Germinal center (tissue), 1 donor: ENCODE results near the gene CRYBB3.
A peak's percentile ranks its signal among the peaks of the same experiment; 100 is the strongest.
"Not testable (repeated sequence)": the region's sequence is repeated elsewhere in the genome, so short reads cannot be mapped to it uniquely, and the experiment has no call there.

Experiments
- DNase-seq: peaks from one replicate; pipeline ENCODE4 v3.0.0; 2012; ENCODE audit warnings: mixed read lengths, low spot score

Gene CRYBB3

GRCh38 chr22:25176175-25176574 lies 23.5 kb upstream of the CRYBB3 start:
- no peak for DNase-seq

- DNase-seq, result no peak
Measured at GRCh38 chr22:25176799-25177198, 22.9 kb upstream of the CRYBB3 start.

GRCh38 chr22:25177226-25177625 lies 22.4 kb upstream of the CRYBB3 start:
- no peak for DNase-seq

- no peak for DNase-seq
Measured at GRCh38 chr22:25177895-25178294, 21.8 kb upstream of the CRYBB3 start.

GRCh38 chr22:25178348-25178747 lies 21.3 kb upstream of the CRYBB3 start:
- not testable (repeated sequence) for DNase-seq

- not testable (repeated sequence) for DNase-seq
Measured at GRCh38 chr22:25178869-25179631, 20.6 kb upstream of the CRYBB3 start.

- DNase-seq, result no peak
Measured at GRCh38 chr22:25182131-25183110, 17.2 kb upstream of the CRYBB3 start.

GRCh38 chr22:25183949-25184619 lies 15.6 kb upstream of the CRYBB3 start:
- DNase-seq, result no peak

GRCh38 chr22:25186140-25186539 lies 13.5 kb upstream of the CRYBB3 start:
- DNase-seq, result no peak

- DNase-seq, result no peak
Measured at GRCh38 chr22:25187469-25187868, 12.2 kb upstream of the CRYBB3 start.

- no peak for DNase-seq
Measured at GRCh38 chr22:25192406-25192805, 7.3 kb upstream of the CRYBB3 start.

- no peak for DNase-seq
Measured at GRCh38 chr22:25193130-25193529, 6.5 kb upstream of the CRYBB3 start.

GRCh38 chr22:25193548-25193947 lies 6.1 kb upstream of the CRYBB3 start:
- no peak for DNase-seq

GRCh38 chr22:25196326-25196725 lies 3.3 kb upstream of the CRYBB3 start:
- DNase-seq, result no peak

- DNase-seq, result no peak
Measured at GRCh38 chr22:25197340-25197739, 2.3 kb upstream of the CRYBB3 start.

- DNase-seq, result no peak
Measured at GRCh38 chr22:25200967-25201366, 1.3 kb downstream of the CRYBB3 start.

- no peak for DNase-seq
Measured at GRCh38 chr22:25201557-25202273, 2.1 kb downstream of the CRYBB3 start.

GRCh38 chr22:25202290-25202921 lies 2.7 kb downstream of the CRYBB3 start:
- peak; percentile 66 for DNase-seq

GRCh38 chr22:25203082-25203481 lies 3.4 kb downstream of the CRYBB3 start:
- DNase-seq, result no peak

GRCh38 chr22:25204547-25204946 lies 4.9 kb downstream of the CRYBB3 start:
- not testable (repeated sequence) for DNase-seq

GRCh38 chr22:25205847-25206246 lies 6.2 kb downstream of the CRYBB3 start:
- DNase-seq, result no peak
